Measurements from ENCODE around the gene TTLL7. TPM values are rescaled to one million over a fixed set of nuclear protein-coding genes. Genes with fewer than 3 reads are reported as not detected.

The TTLL7 gene
- total and polyA plus RNA-seq, 9 of the 15 experiments (the other 6 are each of a cell fraction or from before 2014, with no cell fraction given) = 0.63 to 2.6 (median 1.7) TPM

DNA sequence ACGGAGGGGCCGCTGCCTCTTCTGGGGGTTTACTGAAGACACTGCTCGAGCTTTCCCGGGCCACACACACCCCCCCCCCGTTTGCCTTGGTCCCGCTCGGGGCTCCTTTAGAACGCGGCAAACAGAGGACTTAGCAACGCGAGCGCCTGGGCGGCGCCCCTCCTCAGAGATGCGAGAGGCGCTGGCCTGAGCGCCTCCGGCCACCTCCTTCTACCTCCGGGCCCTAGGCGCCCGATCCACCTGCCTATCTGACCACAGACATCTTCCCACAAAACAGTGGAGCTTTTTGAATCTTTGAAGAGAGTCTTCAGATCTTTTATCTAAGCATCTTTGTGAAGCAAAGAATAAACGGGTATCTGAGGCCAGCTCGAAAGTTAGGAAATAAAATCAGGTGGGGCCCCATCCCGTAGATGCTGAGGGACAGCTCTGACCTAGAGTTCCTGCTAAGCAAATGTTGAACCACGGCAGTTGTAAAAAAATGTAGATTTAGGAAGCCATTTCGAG, 436 bp upstream of the TTLL7 start (continued):
- TF ChIP-seq HMG20A (CRISPR knock-in tag; conservative IDR thresholded peaks at IDR 0.05) (no peak), BHLHE40 (IDR thresholded peaks at IDR 0.05; ENCODE audit: low read length) (no peak), ZNF780A (CRISPR knock-in tag; IDR thresholded peaks at IDR 0.05) (no peak), RAD51 (IDR thresholded peaks at IDR 0.05; ENCODE audit: borderline replicate concordance, low read depth) (no peak), ZNF184 (CRISPR knock-in tag; IDR thresholded peaks at IDR 0.05) (no peak), OTX1 (CRISPR knock-in tag; IDR thresholded peaks at IDR 0.05) (no peak), ATF7 (IDR thresholded peaks at IDR 0.05) (no peak), ILF3 (IDR thresholded peaks at IDR 0.05; ENCODE audit: borderline replicate concordance) (no peak), HNRNPL (IDR thresholded peaks at IDR 0.05; ENCODE audit: low read depth, low read length) (no peak), CCAR2 (IDR thresholded peaks at IDR 0.05; ENCODE audit: low read depth, low read length) (no peak)
- TF ChIP-seq, protein P1, sequence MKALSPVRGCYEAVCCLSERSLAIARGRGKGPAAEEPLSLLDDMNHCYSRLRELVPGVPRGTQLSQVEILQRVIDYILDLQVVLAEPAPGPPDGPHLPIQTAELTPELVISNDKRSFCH (CRISPR knock-in tag; IDR thresholded peaks at IDR 0.05) = no peak
- TF ChIP-seq, protein P1 (tag; IDR thresholded peaks at IDR 0.05) = no peak
- TF ChIP-seq, protein P2, sequence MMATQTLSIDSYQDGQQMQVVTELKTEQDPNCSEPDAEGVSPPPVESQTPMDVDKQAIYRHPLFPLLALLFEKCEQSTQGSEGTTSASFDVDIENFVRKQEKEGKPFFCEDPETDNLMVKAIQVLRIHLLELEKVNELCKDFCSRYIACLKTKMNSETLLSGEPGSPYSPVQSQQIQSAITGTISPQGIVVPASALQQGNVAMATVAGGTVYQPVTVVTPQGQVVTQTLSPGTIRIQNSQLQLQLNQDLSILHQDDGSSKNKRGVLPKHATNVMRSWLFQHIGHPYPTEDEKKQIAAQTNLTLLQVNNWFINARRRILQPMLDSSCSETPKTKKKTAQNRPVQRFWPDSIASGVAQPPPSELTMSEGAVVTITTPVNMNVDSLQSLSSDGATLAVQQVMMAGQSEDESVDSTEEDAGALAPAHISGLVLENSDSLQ (IDR thresholded peaks at IDR 0.05) = no peak
- TF ChIP-seq, protein P3, sequence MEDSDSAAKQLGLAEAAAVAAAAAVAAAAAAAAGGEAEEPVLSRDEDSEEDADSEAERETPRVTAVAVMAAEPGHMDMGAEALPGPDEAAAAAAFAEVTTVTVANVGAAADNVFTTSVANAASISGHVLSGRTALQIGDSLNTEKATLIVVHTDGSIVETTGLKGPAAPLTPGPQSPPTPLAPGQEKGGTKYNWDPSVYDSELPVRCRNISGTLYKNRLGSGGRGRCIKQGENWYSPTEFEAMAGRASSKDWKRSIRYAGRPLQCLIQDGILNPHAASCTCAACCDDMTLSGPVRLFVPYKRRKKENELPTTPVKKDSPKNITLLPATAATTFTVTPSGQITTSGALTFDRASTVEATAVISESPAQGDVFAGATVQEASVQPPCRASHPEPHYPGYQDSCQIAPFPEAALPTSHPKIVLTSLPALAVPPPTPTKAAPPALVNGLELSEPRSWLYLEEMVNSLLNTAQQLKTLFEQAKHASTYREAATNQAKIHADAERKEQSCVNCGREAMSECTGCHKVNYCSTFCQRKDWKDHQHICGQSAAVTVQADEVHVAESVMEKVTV (CRISPR knock-in tag; IDR thresholded peaks at IDR 0.05) = no peak
- TF ChIP-seq, protein P4, sequence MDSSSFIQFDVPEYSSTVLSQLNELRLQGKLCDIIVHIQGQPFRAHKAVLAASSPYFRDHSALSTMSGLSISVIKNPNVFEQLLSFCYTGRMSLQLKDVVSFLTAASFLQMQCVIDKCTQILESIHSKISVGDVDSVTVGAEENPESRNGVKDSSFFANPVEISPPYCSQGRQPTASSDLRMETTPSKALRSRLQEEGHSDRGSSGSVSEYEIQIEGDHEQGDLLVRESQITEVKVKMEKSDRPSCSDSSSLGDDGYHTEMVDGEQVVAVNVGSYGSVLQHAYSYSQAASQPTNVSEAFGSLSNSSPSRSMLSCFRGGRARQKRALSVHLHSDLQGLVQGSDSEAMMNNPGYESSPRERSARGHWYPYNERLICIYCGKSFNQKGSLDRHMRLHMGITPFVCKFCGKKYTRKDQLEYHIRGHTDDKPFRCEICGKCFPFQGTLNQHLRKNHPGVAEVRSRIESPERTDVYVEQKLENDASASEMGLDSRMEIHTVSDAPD (CRISPR knock-in tag; IDR thresholded peaks at IDR 0.05) = no peak
- TF ChIP-seq, protein P5, sequence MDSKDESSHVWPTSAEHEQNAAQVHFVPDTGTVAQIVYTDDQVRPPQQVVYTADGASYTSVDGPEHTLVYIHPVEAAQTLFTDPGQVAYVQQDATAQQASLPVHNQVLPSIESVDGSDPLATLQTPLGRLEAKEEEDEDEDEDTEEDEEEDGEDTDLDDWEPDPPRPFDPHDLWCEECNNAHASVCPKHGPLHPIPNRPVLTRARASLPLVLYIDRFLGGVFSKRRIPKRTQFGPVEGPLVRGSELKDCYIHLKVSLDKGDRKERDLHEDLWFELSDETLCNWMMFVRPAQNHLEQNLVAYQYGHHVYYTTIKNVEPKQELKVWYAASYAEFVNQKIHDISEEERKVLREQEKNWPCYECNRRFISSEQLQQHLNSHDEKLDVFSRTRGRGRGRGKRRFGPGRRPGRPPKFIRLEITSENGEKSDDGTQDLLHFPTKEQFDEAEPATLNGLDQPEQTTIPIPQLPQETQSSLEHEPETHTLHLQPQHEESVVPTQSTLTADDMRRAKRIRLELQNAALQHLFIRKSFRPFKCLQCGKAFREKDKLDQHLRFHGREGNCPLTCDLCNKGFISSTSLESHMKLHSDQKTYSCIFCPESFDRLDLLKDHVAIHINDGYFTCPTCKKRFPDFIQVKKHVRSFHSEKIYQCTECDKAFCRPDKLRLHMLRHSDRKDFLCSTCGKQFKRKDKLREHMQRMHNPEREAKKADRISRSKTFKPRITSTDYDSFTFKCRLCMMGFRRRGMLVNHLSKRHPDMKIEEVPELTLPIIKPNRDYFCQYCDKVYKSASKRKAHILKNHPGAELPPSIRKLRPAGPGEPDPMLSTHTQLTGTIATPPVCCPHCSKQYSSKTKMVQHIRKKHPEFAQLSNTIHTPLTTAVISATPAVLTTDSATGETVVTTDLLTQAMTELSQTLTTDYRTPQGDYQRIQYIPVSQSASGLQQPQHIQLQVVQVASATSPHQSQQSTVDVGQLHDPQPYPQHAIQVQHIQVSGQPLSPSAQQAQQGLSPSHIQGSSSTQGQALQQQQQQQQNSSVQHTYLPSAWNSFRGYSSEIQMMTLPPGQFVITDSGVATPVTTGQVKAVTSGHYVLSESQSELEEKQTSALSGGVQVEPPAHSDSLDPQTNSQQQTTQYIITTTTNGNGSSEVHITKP (IDR thresholded peaks at IDR 0.05; ENCODE audit: partially characterized antibody) = no peak
- TF ChIP-seq, protein P6, sequence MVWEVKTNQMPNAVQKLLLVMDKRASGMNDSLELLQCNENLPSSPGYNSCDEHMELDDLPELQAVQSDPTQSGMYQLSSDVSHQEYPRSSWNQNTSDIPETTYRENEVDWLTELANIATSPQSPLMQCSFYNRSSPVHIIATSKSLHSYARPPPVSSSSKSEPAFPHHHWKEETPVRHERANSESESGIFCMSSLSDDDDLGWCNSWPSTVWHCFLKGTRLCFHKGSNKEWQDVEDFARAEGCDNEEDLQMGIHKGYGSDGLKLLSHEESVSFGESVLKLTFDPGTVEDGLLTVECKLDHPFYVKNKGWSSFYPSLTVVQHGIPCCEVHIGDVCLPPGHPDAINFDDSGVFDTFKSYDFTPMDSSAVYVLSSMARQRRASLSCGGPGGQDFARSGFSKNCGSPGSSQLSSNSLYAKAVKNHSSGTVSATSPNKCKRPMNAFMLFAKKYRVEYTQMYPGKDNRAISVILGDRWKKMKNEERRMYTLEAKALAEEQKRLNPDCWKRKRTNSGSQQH (CRISPR knock-in tag; IDR thresholded peaks at IDR 0.05) = no peak
- TF ChIP-seq, protein P7, sequence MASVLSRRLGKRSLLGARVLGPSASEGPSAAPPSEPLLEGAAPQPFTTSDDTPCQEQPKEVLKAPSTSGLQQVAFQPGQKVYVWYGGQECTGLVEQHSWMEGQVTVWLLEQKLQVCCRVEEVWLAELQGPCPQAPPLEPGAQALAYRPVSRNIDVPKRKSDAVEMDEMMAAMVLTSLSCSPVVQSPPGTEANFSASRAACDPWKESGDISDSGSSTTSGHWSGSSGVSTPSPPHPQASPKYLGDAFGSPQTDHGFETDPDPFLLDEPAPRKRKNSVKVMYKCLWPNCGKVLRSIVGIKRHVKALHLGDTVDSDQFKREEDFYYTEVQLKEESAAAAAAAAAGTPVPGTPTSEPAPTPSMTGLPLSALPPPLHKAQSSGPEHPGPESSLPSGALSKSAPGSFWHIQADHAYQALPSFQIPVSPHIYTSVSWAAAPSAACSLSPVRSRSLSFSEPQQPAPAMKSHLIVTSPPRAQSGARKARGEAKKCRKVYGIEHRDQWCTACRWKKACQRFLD (CRISPR knock-in tag; IDR thresholded peaks at IDR 0.05) = no peak
